Chondrocyte (in vitro differentiated cells): Measurements from ENCODE around the gene SERPINA4. TPM values are rescaled to one million over a fixed set of nuclear protein-coding genes. Genes with fewer than 3 reads are reported as not detected.

Source experiments
- DNase-seq: peaks from one replicate; pipeline ENCODE4 v3.0.0; 2021; ENCODE audit warnings: mixed read lengths, low spot score
- H3K27ac Mint-ChIP-seq: one replicate; pipeline ENCODE4 v1.8.0; 2021; ENCODE audit warnings: mild to moderate bottlenecking, moderate library complexity, mixed read lengths; ENCODE audit not compliant: unreplicated experiment
- H3K27me3 Mint-ChIP-seq: 2 replicates; pipeline ENCODE4 v1.8.0; 2021; ENCODE audit warnings: low read depth, mixed read lengths
- H3K36me3 Mint-ChIP-seq: 2 replicates; pipeline ENCODE4 v1.8.0; 2021; ENCODE audit warnings: low read depth, mixed read lengths
- H3K4me1 Mint-ChIP-seq: 2 replicates; pipeline ENCODE4 v1.8.0; 2021; ENCODE audit warnings: low read depth, mild to moderate bottlenecking, mixed read lengths
- H3K4me3 Mint-ChIP-seq: one replicate; pipeline ENCODE4 v1.8.0; 2021; ENCODE audit warnings: mild to moderate bottlenecking, moderate library complexity, mixed read lengths; ENCODE audit not compliant: unreplicated experiment
- H3K9me3 Mint-ChIP-seq: 2 replicates; pipeline ENCODE4 v1.8.0; 2021; ENCODE audit warnings: low read depth, mixed read lengths
- CTCF ChIP-seq: fragments of 200-600 bp; sonication (generic); IDR thresholded peaks from 2 replicates; pipeline ENCODE4 v1.5.0; 2021; ENCODE audit warnings: antibody characterized with exemption, mild to moderate bottlenecking, moderate library complexity
- long read RNA-seq: library from polyadenylated mRNA; stranded (forward); transcript quantifications from one replicate; pipeline ENCODE4 v2.0.0, GENCODE V29; 2021
- total RNA-seq: library from RNA; stranded (reverse); gene quantifications from 3 replicates; pipeline ENCODE4 v1.2.1, GENCODE V29; 2021

SERPINA4 gene, protein sequence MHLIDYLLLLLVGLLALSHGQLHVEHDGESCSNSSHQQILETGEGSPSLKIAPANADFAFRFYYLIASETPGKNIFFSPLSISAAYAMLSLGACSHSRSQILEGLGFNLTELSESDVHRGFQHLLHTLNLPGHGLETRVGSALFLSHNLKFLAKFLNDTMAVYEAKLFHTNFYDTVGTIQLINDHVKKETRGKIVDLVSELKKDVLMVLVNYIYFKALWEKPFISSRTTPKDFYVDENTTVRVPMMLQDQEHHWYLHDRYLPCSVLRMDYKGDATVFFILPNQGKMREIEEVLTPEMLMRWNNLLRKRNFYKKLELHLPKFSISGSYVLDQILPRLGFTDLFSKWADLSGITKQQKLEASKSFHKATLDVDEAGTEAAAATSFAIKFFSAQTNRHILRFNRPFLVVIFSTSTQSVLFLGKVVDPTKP
- not detected in 3 replicates for total RNA-seq
- long read RNA-seq, result 0 reads

GRCh38 chr14:94560751-94561655 lies at the start of gene SERPINA4:
SERPINA4 (plus strand) TSS chr14:94561442; CDS start chr14:94563483, 2,041 bp downstream.
- Mint-ChIP-seq H3K36me3 (no peaks in the 10 kb centered on the region), H3K9me3 (peaks cover 2% of the 10 kb centered on the region), H3K4me3 (no peak within 1 kb of the TSS), H3K27ac (no peak within 1 kb of the TSS), H3K4me1 (no peaks in the 10 kb centered on the region), H3K27me3 (peaks cover 3% of the 10 kb centered on the region)
- TF ChIP-seq CTCF, result no peak
- no peak for DNase-seq

DNA sequence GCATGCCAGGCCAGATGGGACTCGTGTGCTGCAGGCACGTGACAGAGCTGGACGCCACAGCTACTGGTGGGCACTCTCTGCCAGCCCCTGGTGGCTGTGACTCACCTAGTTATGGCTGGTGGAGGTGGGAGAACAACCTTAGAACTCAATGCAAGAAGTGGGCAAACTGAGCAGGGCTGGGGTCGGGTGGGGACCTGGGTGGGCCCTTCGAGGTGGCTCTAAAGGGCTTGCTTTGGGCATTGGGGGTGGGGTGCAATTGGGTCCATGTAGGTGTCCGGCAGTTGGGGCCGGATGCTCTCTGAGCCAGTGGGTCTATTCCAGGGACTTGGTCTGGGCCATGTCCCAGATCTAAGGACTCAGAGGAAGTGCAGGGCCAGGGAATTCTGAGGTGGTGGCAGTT lies 46.9 kb upstream of the SERPINA4 start:
- no peak for TF ChIP-seq CTCF
- Mint-ChIP-seq H3K27ac (no peak overlapping the region), H3K36me3 (no peaks in the 10 kb centered on the region), H3K9me3 (no peaks in the 10 kb centered on the region), H3K4me3 (no peak overlapping the region), H3K27me3 (peaks cover 18% of the 10 kb centered on the region), H3K4me1 (peaks cover 10% of the 10 kb centered on the region)
- DNase-seq, result no peak

DNA sequence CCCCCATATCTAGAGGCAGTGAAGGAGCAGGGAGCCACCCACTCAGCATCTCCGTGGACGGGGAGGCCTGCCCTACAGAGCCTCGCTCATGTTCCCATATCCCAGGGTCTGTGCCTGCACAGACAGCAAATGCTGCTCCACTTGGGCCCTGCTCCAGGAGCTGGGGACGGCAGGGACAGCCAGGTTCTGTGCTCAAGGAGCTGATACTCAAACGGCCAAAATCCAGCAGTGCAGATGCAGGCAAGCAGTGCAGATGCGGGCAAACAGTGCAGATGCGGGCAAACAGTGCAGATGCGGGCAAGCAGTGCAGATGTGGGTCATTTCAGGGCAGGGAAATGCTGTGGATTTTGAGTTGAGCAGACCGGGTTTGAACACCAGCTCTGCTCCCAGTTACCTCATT lies 45.8 kb upstream of the SERPINA4 start:
- Mint-ChIP-seq H3K36me3 (no peaks in the 10 kb centered on the region), H3K27me3 (peaks cover 18% of the 10 kb centered on the region), H3K27ac (no peak overlapping the region), H3K4me3 (no peak overlapping the region), H3K9me3 (no peaks in the 10 kb centered on the region), H3K4me1 (peaks cover 10% of the 10 kb centered on the region)
- no peak for DNase-seq
- no peak for TF ChIP-seq CTCF

DNA sequence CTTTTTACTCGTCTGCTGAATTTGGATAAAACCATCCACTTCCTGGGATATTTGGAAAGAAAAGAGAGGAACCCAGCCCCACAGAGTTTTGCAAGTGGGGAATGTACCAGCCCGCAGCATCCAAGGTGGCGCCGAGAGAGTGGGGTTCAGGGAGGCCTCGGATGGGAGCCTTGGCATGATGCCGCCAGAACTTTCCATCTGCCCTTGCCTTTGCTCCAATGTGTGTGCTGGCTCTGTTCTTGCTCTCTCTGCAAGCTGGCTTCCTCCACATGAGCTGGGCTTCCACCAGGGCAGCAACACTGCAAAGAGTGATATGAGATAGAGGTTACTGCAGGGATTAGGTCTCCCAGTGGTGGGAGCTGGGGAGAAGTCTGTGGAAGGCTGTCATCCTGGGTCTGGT lies 45.4 kb upstream of the SERPINA4 start:
- Mint-ChIP-seq H3K4me3 (no peak overlapping the region), H3K27me3 (peaks cover 18% of the 10 kb centered on the region), H3K4me1 (peaks cover 10% of the 10 kb centered on the region), H3K9me3 (no peaks in the 10 kb centered on the region), H3K27ac (no peak overlapping the region), H3K36me3 (no peaks in the 10 kb centered on the region)
- no peak for TF ChIP-seq CTCF
- no peak for DNase-seq

DNA sequence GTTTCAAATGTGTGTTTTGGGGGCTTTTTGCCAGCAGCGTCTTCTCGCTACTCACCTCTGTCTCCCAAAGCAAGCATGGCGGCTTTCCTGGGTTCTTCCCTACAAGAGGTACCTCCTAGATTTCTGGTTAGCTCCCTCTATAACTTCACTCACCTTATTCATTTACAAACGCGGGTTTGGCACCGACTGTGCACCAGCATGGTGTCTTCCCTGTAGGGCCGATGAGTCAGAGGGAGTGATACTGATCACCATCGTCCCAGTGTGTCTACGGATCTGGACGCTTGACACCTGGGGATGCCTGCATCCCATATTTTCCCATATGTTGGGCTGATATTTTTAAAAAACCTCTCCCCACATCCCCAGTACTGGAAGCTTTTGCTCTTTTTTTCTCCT lies 44.0 kb upstream of the SERPINA4 start:
- no peak for TF ChIP-seq CTCF

More for the DNA sequence above, 44.0 kb upstream of the SERPINA4 start:
- no peak overlapping the region for H3K27ac Mint-ChIP-seq
- no peaks in the 10 kb centered on the region for H3K9me3 Mint-ChIP-seq
- DNase-seq, result no peak
- no peaks in the 10 kb centered on the region for H3K36me3 Mint-ChIP-seq
- no peak overlapping the region for H3K4me3 Mint-ChIP-seq
- peaks cover 10% of the 10 kb centered on the region for H3K4me1 Mint-ChIP-seq
- peaks cover 16% of the 10 kb centered on the region for H3K27me3 Mint-ChIP-seq
